Astrocyte of the spinal cord (primary cell): Measurements from ENCODE around the gene EIF4B.

Experiments used
- DNase-seq: peaks from one replicate; pipeline ENCODE4 v3.0.0; 2011; ENCODE audit warnings: low read depth, low spot score
- H3K4me3 ChIP-seq: 2 replicates; pipeline ENCODE4 v1.5.1; 2011; ENCODE audit warnings: low read depth, mild to moderate bottlenecking, low read length, moderate library complexity
- in situ Hi-C: cut with HindIII; loops from 2 replicates; pipeline ENCODE4 v1.10.0; 2017; ENCODE audit warnings: low sequenced_read_pairs
- TF ChIP-seq, protein P1 (sequence below): IDR thresholded peaks from 2 replicates; pipeline ENCODE4 v1.5.1; 2012; ENCODE audit warnings: low read depth, mild to moderate bottlenecking, low read length, inconsistent platforms

Gene EIF4B

DNA sequence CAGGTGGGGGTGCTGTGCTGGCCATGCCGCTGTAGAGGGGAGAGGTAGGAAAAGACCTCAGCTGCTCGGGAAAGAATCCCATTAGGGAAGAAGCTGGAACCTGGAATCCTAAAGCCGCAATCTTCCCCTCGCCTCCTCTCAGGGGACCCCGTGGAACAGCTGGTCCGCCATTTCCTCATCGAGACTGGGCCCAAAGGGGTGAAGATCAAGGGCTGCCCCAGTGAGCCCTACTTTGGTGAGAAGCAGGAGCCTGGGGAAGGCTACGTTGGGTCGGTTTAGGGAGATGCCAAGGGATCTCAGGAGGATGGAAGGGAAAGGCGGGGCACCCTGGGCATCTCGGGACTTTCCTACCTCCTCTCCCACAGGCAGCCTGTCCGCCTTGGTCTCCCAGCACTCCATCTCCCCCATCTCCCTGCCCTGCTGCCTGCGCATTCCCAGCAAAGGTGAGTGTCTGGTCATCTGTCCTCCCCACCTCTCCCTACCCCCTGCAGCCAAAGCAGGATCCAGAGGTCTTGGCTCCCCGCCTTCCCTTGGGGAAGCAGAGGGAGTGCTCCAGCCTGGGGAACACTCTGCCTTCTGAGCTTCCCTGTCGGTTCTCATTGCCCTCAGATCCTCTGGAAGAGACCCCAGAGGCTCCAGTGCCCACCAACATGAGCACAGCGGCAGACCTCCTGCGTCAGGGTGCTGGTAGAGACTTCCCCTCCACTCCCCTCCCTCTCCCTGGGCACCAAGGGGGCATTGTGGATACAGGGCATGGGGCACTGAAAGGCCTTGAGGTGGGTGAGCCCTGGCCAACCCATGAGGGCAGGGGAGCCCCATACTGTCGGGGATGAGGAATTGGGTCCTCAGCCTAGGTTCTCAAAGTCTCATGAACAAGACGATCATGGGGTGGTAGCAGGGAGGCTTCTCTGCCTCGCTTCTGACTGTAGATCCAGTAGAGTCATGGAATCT is 56.0 kb downstream of the EIF4B start:
- no peak for DNase-seq
- no peak overlapping the region for H3K4me3 ChIP-seq
- TF ChIP-seq, protein P1, sequence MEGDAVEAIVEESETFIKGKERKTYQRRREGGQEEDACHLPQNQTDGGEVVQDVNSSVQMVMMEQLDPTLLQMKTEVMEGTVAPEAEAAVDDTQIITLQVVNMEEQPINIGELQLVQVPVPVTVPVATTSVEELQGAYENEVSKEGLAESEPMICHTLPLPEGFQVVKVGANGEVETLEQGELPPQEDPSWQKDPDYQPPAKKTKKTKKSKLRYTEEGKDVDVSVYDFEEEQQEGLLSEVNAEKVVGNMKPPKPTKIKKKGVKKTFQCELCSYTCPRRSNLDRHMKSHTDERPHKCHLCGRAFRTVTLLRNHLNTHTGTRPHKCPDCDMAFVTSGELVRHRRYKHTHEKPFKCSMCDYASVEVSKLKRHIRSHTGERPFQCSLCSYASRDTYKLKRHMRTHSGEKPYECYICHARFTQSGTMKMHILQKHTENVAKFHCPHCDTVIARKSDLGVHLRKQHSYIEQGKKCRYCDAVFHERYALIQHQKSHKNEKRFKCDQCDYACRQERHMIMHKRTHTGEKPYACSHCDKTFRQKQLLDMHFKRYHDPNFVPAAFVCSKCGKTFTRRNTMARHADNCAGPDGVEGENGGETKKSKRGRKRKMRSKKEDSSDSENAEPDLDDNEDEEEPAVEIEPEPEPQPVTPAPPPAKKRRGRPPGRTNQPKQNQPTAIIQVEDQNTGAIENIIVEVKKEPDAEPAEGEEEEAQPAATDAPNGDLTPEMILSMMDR, result no peak
- in situ Hi-C loops, result no loop called here

DNA sequence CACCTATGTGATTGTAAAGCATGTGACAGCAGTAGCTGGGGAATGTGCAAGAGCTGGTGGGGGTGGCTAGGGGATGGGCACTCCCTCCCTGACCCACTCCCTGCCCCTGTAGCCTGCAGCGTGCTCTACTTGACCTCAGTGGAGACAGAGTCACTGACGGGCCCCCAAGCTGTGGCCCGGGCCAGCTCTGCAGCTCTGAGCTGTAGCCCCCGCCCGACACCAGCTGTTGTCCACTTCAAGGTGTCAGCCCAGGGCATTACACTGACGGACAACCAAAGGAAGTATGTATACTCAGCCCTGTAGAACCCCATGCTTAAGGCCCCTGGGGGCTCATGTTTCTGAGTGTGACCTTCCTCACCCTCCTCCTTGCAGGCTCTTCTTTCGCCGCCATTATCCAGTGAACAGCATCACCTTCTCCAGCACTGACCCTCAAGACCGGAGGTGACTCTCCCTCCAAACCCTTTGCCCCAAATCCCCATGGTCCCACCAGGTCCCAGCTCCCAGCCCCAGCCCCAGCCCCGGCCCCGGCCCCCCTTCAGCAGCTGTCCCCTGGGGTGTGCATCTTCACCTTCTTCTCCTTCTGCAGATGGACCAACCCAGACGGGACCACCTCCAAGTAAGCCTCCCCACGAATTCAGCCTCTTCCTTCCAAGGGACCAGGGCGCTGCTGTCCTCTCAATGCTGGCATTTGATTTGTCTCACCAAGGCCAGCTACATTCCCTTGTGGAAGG is 56.9 kb downstream of the EIF4B start:
- no peak for DNase-seq
- no peak overlapping the region for H3K4me3 ChIP-seq
- in situ Hi-C loops, result no loop called here
- TF ChIP-seq, protein P1, result no peak

DNA sequence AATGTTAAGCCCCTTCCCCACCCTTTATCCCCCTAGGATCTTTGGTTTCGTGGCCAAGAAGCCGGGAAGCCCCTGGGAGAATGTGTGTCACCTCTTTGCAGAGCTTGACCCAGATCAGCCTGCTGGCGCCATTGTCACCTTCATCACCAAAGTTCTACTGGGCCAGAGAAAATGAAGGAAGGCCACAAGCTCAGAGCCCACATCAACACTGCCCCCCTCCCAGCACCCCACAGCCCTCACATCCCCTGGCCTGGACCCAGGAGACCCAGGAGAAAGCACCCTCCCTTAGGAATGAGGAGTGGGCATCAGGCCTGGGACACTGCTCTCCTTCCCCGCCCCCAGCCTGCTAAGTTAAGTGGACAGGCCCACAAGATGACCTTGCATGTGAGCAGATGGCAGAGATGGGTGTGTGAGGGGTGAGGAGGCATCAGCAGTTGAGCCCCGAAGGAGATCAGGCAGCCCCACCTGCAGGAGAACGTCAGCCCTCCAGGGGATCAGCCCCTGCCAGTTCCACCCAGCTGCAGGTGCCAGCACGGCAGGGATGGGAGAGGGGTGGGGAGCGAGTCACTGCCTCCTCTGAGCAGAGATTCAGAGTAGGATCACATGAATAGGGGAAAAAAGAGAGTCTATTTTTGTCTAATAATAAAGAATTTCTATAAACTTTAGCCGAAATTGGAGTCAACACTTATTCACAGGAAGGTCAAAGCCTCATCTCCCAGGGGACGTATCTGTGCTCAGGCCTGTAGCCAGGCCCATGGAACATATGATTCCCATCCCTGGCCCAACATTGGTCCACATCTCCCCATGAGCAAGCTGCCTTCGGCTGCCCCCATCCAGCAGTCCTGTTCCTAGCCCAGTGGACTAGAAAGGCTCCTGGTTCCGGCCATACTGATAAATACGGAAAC is 57.7 kb downstream of the EIF4B start:
- in situ Hi-C loops, result no loop called here
- TF ChIP-seq, protein P1, result no peak
- H3K4me3 ChIP-seq, result no peak overlapping the region
- DNase-seq, result peak; percentile 62

DNA sequence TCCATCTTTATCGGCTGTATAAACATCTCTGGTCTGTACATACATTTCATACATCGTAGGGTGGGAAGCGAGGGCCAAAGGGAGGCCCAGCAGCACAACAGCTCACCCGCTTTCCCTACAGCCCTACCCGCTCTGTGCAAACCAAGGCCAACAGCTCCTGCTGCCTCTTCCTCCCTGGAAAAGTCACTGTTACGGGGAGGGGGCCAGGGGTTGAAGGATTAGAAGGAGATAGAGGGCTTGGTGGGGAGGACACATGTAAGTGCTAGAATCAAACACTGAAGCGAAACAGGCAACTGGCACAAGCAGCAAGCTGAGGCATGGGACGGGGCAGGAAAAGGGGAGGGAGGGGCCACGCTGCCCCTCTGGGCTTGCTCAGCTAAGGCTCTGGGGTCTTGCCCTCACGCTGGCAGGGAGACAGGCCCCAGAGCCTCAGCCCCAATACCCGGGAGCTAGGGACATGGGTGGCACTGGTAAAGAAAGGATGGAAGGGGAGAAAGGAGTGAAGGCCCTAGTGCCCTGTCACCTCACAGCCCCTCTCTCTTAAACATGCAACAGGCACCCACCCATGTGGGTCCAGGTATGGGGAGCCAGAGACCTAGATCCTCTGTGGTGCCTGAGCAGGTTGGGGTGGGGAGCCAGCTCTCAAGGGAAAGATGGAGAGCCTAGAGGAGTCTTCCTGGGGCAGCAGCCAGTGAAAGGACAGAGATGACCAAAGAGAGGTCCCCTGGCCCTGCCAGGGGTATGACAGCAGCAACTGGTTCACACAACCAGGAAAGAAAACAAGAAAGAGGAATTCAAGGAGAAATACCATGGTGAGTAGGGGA is 58.6 kb downstream of the EIF4B start:
- DNase-seq, result no peak
- no peak overlapping the region for H3K4me3 ChIP-seq
- in situ Hi-C loops, result no loop called here
- TF ChIP-seq, protein P1, result no peak

DNA sequence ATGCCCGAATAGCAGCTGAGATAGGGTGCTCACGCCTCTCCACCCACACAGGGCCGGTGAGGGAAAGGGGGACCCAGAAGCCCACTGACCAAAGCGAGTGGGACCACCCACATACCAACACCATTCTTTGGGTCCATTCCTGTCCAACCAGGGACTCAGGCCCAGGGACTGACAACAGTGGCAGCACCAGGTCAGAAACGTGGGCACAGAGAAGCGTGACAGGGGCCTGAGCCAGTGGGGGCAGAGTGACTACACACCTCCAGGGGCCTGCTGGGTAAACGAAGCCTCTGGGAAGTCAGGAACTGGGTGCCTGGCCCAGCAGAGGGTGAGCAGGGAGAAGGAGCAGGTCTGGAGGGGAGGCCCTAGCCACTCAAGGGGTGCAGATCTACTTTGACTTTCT is 59.2 kb downstream of the EIF4B start:
- H3K4me3 ChIP-seq, result no peak overlapping the region
- TF ChIP-seq, protein P1, result no peak
- in situ Hi-C loops, result no loop called here
- no peak for DNase-seq
